Fibroblast of pulmonary artery (primary cell): ENCODE measurements around the gene DDX46.

Source experiments
- DNase-seq: peaks from one replicate; pipeline ENCODE4 v3.0.0-alpha.2; 2010; ENCODE audit warnings: low read depth
- H3K4me3 ChIP-seq: replicated peaks from 2 replicates; pipeline ENCODE4 v1.5.1; 2011; ENCODE audit warnings: low read depth, mild to moderate bottlenecking, control low read depth, low read length, moderate library complexity
- CTCF ChIP-seq: IDR thresholded peaks from 2 replicates; pipeline ENCODE4 v1.5.1; 2011; ENCODE audit warnings: mild to moderate bottlenecking, control low read depth, low read length, inconsistent platforms; ENCODE audit errors: missing control alignments

Gene DDX46

GRCh38 chr5:134857401-134857800 lies 98.8 kb downstream of the DDX46 start:
- H3K4me3 ChIP-seq = no peak overlapping the region
- TF ChIP-seq CTCF = no peak
- no peak for DNase-seq

GRCh38 chr5:134864707-134865106 lies 106.1 kb downstream of the DDX46 start:
- H3K4me3 ChIP-seq = no peak overlapping the region
- no peak for TF ChIP-seq CTCF
- no peak for DNase-seq

- TF ChIP-seq CTCF = no peak
- DNase-seq = no peak
- H3K4me3 ChIP-seq = peak overlapping the region; percentile 84
Observed at GRCh38 chr5:134873494-134873893, 114.9 kb downstream of the DDX46 start.

- TF ChIP-seq CTCF = no peak
- H3K4me3 ChIP-seq = peak within 1 kb of the TSS; percentile 84
- peak; percentile 87 for DNase-seq
Observed at GRCh38 chr5:134873987-134874830, 115.6 kb downstream of the DDX46 start, which contains the start of gene TXNDC15. TXNDC15 (plus strand) TSS chr5:134874371; CDS start chr5:134874428, 57 bp downstream.

- DNase-seq = peak; percentile 84
- TF ChIP-seq CTCF = no peak
- peak overlapping the region; percentile 84 for H3K4me3 ChIP-seq
Observed at GRCh38 chr5:134874831-134875655, 116.5 kb downstream of the DDX46 start.

GRCh38 chr5:134877159-134877558 lies 118.6 kb downstream of the DDX46 start:
- H3K4me3 ChIP-seq = no peak overlapping the region
- TF ChIP-seq CTCF = no peak
- no peak for DNase-seq
